NCI-H2171 treated with DMSO at 0.1 percent for 48 hours (cell line): ENCODE results near the gene RGS16.

ENCODE experiments used
- DNase-seq: peaks from one replicate; lab custom pipeline; 2025; lab: John Stamatoyannopoulos, UW

The RGS16 gene

GRCh38 chr1:182608845-182609610, 4.8 kb upstream of the RGS16 start:
- DNase-seq = no peak

- DNase-seq = no peak
Observed at GRCh38 chr1:182608236-182608635, 4.0 kb upstream of the RGS16 start.

- DNase-seq = no peak
Observed at GRCh38 chr1:182607566-182607965, 3.4 kb upstream of the RGS16 start.

- peak; percentile 73 for DNase-seq
Observed at GRCh38 chr1:182603646-182604174, 479 bp downstream of the RGS16 start.

GRCh38 chr1:182602935-182603645, 1.1 kb downstream of the RGS16 start:
- DNase-seq = no peak

GRCh38 chr1:182601913-182602312, 2.3 kb downstream of the RGS16 start:
- no peak for DNase-seq

GRCh38 chr1:182601416-182601786, 2.8 kb downstream of the RGS16 start:
- DNase-seq = peak; percentile 72

GRCh38 chr1:182600745-182601415, 3.3 kb downstream of the RGS16 start:
- no peak for DNase-seq

GRCh38 chr1:182600036-182600713, 4.0 kb downstream of the RGS16 start:
- no peak for DNase-seq

GRCh38 chr1:182599339-182599738, 4.8 kb downstream of the RGS16 start:
- no peak for DNase-seq

GRCh38 chr1:182598296-182598695, 5.9 kb downstream of the RGS16 start:
- no peak for DNase-seq

GRCh38 chr1:182596934-182597333, 7.3 kb downstream of the RGS16 start:
- DNase-seq = no peak

GRCh38 chr1:182595641-182596240, 8.4 kb downstream of the RGS16 start:
- peak; percentile 37 for DNase-seq

- DNase-seq = no peak
Observed at GRCh38 chr1:182589931-182590330, 14.3 kb downstream of the RGS16 start.

- no peak for DNase-seq
Observed at GRCh38 chr1:182589520-182589919, 14.7 kb downstream of the RGS16 start.

- peak; percentile 30 for DNase-seq
Observed at GRCh38 chr1:182588500-182589396, 15.4 kb downstream of the RGS16 start, which contains the start of gene RNASEL. RNASEL (minus strand) TSS chr1:182589256; CDS start chr1:182586806, 2,450 bp downstream.

- no peak for DNase-seq
Observed at GRCh38 chr1:182587666-182588499, 16.3 kb downstream of the RGS16 start.

- no peak for DNase-seq
Observed at GRCh38 chr1:182587093-182587492, 17.1 kb downstream of the RGS16 start.

- no peak for DNase-seq
Observed at GRCh38 chr1:182586380-182586779, 17.8 kb downstream of the RGS16 start.

- DNase-seq = no peak
Observed at GRCh38 chr1:182584746-182585145, 19.4 kb downstream of the RGS16 start.
